ENCODE data around the gene COL4A2.

Gene COL4A2

DNA sequence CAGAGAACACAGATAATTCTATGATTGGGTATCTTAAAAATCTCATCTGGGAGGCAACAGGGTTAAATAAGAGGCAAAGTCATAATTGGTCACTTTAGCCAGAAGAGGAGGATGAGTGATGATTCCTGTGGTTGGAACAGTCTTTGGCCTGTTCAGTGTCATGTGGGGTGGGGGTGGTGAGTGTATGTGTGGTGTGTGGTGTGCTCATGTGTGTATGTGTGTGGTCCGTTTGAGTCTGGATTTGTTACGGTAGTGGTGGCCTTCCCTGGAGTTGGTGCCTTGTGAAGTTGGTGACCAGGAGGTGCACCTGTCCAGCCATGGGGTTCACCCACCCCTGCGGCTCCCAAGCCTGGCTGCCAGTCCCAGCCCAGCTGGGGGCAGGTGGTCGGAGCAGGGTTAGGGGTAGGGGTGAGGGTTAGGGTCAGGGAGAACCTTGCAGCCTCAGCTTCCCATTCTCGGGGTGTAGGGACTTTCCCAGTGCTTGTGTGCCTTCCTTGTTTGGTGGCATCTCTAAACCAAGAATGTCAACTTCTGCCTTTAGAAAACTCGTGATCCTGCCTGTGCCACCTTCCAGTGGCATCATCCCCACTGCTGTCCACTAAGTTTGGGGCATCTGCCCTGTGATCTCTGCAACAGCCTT lies 156.9 kb downstream of the COL4A2 start:
- no peak for DNase-seq

DNA sequence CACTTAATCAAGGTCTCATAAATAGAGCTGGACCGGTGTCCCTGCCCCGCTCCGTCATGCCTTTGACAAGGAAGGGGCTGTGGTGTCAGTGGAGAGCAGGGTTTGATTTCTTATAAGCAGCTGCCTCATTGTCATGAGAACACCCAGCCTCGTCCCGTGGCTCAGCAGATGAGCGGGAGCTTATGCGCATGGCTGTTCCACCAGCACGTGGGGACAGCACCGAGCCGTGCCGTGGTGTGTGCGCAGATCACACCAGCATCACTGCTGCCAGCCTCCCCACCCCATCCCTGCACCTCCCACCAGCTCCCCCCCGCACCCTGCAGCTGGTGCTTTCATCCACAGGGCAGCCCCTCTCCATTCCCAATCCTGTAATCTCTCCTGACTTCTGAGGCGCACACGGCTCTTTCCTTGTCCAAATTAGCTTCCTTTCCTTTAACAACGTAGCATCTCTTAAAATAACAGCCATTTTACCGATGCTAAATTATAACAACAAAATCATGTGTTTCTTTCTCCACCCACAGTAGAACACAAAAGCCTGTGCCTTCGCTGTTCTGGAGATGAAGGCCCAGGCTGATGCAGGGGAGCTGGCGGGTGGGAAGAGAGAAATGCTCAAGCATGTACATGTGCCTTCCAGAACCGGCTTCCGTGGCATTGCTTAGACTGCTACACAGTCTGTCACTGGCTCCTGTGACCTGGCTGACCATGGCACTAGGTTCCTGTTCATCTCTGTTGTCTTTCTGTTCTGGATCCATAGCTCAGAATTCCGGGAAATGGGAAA lies 157.7 kb downstream of the COL4A2 start:
- DNase-seq: no peak

DNA sequence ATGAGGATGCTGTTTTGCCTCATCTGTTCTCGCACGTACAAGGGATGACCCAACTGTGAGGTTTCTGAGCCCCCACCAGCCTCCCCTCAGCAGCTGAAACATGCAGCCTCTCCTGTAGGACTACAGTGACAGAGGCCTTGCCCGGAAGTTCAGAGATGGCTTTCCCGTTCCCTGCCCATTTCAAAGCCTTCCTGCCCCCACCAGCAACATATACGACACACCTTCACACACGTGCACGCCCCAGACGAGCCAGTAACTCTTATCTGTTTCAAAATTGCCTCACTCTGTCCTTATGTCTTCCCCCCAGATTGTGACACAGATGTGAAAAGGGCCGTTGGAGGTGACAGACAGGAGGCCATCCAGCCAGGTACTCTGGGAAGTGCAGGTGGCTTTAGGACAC lies 158.6 kb downstream of the COL4A2 start:
- DNase-seq: no peak

DNA sequence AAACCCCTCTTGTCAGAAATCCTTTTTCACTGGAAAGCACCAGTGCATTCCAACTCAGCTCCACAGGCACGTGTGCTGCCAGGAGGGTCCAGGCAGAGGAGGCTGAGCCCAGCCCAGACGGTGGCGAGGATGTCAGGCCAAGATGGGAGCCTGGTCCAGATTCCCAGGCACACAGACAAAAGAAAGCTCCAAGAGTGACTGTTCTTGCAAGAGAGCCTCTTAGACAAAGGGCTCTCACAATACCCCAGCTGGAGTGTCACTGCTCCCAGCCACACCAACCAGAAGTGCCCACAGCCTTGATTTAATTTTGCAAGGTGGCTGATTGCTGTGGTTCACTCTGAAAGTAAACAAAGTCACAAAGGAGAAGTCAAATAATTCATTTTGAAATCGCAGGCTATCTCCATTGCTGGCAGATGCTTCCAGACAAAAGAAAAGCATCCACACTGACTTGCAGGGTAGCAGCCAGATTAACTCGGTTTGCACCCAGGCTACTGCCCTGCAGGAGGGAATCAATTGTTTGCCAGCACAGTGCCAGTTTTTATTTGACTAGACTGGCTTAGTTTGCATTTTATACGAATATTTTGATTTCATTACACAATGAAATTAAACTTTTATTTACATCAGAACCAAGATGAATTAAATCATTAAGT lies 159.3 kb downstream of the COL4A2 start:
- peak; percentile 29 for DNase-seq

DNA sequence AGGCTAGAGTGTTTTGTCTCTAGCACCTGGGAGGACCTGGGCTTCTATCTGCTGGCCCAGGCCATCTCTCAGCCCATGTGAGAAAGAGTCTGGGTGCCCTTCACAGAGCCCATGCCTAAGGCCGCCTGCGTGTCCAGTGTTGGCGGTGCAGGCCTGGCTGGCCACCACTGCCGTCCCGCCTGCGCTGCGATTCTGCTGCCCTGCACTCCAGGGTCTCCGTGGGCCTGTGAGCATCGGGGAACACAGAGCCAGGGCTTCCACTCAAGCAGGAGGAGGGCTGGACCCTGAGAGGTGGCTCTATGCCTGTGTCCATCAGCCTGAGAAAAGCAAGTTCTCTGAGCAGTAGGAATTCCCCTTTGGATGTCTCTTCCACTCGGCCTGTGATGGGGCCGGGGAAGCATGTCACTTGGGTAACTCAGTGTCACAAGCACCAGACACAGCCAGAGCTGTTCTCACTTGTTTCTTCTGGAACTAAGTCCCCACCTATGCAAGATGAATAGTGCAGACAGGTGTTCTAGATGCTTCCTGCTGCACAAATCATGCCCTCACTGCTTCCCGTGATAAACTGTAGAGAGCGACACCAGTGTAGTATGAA lies 160.5 kb downstream of the COL4A2 start:
- no peak for DNase-seq

DNA sequence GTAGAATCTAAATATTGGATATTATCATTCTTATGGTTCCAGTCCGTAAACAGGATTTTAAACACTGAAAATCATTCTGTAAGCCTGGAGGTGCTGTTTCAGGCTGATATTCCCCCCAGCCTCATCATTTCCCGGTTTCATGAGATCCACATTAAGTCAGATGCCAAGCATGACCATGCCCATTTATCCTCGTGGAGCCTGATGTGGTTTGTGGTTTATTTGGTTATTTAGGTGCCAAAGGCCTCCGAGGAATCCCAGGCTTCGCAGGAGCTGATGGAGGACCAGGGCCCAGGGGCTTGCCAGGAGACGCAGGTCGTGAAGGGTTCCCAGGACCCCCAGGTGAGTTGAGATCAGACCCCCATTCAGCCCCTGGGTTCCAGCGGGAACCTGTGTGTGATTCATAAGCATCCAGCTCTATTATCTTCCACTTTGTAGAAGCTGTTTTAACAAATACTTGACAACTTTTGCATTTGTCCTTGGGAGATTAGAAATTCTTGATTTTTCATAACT lies 162.0 kb downstream of the COL4A2 start:
- no peak for DNase-seq

DNA sequence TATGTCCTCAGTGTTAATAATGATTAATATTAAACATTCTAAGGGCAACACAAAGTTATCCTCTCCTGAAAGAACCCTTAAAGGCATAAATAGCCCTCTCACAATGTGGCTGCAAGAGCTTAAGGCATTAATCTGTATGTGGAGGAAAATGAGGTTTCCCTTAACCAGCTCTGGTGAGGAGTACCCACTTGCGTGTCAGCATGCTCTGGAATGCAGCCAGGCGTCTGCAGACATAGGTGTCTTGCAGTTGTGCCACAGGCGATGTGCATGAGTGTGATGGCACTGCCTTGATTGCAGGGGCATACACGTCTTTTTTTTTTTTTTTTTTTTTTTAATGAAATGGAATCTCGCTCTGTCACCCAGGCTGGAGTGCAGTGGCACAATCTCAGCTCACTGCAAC lies 162.5 kb downstream of the COL4A2 start:
- DNase-seq: no peak

DNA sequence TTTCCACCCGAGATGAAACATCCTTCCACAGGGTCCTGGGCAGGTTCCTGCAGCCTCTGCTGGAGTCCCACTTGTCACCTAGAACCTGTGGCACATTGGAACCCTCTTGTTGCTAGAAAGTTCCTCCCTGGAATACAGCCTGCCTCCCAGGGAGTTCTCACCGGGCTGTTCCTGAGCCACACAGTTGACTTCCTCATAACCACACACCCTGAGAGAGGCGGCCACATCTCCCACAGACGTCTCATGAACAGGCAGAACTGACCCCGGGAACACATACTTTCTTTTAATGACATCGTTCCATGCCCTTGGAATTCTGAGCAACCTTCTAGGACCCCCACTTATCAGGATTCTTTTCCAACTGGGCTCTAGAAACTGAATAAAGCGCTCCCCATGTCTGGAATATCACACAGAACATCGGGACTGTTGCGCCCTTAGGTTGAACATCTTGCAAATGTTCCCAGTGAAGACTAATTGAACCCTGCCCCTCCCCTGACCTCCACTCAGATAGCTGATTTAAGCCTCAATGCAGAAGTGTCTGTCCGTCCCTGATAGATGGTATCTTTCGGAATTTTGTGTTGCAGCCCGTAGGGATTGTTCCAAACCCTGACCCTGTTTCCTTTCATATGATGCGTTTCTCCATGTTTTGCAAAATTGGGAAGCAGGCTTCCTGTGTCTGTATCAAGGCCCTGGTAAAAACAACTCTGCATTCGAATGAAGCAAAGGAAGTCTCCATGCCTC lies 163.4 kb downstream of the COL4A2 start:
- DNase-seq: no peak

DNA sequence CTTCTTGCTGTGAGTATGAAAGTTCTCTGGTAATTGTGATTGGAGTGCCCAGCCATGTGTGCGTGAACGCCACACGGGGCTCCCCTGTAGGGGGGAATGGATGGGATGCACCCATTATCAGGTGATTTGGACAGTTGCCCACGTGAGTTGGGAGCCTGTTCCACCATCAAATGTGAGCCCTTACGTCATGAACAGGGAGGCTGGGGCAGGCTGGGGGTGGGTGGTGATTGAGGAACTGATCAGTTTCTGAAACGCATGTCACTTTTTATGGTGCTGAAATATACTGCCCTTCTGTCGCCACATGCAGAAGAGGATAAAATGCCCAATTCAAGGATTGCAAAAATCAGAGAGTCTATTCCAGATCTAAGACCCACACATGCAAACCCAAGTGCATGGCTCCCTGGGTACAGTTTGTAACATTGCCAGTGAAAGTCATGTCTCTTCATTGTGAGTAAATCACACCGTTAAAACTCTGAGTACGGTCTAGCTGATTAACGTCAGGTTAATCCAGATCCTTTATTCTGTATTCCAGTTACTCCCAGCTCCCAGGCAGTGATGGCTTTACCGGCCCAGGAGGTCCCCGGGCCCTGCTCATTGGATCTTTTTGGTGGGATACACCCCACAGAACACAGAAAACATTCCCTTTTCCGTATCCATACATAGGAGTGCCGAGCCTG lies 164.2 kb downstream of the COL4A2 start:
- DNase-seq: no peak

DNA sequence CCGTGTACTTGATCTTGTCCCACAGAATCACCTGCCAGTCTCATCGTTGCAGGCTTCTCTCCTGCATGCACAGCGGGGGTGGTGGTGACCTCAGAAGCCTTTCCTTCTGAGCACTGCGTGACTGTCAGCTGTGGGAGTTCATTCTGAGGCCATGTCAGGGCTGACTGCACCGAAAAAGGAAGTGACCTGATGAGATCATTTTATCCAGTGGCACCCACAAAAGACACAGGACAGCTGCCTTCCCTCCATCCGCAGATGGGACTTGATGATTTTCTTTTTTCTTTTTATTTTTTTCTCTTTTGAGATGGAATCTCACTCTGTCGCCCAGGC lies 164.7 kb downstream of the COL4A2 start:
- DNase-seq: no peak

DNA sequence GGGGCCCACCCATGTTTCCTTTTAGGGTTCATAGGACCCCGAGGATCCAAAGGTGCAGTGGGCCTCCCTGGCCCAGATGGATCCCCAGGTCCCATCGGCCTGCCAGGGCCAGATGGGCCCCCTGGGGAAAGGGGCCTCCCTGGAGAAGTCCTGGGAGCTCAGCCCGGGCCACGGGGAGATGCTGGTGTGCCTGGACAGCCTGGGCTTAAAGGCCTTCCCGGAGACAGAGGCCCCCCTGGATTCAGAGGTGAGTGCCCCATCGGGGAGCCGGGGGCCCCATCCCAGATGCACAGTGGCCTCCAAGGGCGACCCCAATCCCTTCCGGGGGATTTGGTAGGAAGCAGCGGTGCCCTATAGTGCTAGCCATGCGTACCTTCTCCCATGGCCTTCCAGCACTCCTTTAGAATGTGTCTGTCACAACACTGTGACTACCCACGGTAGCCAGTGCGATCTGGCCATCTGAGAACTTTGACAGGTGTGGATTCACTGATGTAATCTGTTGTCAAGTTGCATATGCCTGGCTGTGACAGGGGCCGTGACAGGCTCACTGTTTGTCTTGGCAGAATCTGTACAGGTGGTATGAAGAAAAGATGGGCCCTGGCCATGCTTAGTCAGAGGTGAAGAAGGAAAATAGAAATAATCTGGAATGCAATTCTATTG lies 165.9 kb downstream of the COL4A2 start:
- no peak for DNase-seq

DNA sequence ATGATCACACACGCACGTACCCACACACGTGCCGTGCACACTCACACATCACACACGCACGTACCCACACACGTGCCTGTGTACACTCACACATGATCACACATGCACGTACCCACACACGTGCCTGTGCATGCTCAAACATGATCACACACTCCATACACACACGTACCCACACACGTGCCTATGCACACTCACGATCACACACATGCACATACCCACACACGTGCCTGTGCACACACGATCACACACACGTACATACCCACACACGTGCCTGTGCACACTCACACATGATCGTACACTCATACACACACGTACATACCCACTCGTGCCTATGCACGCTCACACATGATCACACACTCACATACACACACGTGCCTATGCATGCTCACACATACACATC lies 167.6 kb downstream of the COL4A2 start:
- DNase-seq: no peak

DNA sequence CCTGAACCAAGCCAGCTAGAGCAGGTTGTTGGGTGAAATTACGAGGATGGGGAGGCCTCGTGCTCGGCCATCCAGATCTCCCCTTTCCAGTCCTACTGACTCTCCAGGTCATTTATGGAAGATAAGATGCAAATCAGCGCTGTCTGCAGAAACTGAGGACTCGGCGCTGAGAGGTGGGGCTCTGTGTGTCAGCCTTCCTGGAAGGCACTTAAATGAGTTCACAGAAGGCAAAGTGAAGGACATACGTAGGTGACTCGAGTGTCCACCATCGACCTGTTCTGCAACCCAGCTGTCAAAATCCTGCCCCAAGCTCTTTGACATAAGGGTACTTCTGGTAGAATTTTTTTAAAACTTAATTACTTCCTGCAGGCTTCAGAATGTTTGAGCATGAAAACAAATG lies 168.0 kb downstream of the COL4A2 start:
- DNase-seq: no peak

DNA sequence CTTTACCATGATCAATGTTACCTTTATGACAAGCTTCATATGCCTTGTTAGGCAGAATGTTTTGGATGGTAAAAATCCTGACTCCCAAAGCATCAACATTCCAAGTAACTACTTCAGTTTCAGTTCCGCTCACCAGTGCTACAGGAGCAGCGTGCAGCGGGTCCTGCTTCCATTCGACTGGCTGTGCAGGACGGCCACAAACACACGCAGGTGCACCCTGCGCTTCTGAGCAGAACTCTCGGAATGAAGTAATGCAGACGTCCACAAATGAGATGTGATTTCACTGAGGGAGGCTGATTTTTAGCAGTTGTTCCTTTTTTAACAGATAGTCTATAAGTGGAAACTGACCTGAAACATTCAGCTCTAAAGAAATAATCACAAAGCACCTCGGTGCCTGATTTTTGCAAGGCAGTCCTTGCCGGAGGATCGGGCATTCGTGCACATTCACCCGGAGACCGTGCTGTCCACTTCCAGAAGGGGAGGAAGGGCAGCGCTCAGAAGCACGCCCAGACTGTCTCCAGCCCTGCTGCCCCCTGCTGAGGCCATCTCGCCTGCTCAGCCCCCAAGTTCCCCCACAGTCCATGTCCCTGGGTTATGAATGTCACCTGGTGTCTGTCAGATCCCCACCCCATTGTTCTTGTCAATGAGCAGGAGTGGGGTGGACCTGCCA lies 168.6 kb downstream of the COL4A2 start:
- DNase-seq: no peak

DNA sequence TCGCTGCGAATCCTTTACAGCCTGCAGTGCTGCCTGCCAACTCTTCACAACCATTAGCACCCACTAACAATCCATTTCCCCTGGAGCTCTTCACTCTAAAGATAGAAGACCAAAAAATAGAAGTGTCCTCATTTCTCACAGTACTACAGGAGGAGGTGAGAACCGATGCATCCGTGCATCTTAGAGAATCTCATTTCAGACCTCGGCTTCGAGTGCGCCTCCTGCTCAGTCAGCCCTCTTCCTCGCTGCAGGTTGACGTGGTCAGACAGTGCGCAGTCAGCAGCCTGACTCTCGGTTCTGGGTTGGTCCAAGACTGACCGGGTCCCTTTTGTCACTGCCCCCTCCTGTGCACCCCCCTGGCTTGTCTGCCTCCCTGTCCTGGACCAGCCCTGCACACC lies 169.1 kb downstream of the COL4A2 start:
- DNase-seq: no peak

DNA sequence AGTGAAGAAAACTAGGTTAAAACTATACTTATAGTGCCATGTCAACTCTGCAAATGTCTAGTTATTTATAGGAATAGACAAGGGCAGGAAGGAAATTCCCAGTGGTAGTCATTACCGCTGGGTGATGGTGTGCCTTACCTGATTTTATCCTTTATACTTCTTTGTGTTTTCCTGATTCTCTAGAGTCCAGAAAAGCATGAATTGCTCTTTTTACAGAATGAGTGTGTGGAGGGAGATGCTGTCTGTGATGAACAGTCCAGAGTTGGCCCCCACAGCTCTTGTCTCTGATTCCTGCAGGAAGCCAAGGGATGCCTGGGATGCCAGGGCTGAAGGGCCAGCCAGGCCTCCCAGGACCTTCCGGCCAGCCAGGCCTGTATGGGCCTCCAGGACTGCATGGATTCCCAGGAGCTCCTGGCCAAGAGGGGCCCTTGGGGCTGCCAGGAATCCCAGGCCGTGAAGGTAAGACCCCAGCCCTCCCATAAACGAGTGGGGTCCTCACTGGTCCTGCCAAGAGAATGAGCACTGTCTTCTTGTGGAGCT lies 170.7 kb downstream of the COL4A2 start:
- DNase-seq: no peak

DNA sequence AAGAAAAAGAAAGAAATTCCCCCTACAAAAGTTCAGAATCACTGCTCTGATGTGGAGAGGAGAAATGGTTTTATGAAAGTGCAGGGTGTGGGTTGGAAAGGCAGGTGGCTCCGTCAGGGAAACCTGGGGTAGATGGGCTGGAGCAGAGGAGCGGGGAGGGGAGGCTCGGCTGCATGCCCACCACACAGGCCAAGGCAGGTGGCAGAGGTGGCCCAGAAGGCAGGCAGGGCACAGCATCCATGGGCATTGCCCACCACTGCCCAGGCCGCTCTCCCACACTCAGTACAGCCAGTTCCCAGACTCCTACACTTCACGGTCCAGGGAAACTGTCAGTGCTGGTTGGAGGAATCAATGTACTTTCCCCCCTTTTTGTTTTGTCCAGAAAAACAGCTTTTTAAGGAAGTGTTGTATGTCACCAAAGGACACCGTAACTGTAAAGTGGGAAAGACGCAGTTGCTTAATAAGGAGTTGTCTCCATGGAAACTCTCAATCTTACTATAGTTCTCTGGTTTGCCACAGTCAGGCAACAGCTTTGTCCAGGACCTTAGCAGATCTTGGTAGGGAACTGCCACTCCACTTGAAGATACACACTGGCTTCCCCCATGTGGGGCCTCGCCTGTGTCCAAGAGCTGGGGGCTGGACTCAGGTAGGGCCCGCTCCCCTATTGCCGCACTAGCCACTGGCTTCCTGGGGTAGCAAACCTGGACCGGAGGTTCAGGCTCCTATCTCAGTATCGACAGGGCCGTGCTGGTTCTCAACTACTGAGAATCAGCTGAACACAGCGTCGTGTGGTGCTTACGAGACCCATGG lies 171.5 kb downstream of the COL4A2 start:
- no peak for DNase-seq

DNA sequence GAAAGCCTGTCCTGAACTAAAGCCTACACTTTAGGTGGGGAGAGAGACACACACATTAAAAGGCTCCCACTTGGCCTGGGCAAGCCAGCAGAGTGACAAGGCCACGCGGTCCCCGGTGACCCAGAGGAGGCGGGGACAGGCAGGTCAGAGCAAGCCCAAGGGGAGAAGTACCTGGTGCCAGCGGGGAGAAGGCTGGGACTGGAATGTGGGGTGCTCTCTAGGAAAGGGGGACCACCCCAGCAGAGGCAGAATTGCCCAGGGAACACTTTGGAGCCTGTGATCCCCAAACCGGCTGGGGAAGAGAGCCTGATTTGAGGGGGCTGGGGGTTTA lies 172.1 kb downstream of the COL4A2 start:
- no peak for DNase-seq

DNA sequence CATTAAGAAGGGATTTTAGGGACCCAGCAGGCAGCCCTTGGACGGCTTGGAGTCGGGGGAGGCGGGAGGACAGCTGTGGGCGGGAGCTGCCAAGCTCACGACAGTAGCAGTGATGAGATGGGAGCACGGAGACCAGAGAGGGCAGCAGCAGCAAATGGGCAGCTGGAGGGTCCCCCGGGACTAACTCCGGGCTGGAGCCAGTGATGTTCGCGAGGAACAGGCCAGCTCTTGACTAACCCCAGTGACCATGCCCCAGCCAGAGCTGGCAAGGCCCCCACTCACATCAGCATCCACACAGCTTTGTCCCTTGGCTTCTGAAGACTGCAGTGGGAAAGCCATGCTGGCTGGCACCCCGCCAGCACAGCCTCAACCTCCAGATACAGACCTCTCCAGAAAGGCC lies 172.6 kb downstream of the COL4A2 start:
- DNase-seq: no peak

DNA sequence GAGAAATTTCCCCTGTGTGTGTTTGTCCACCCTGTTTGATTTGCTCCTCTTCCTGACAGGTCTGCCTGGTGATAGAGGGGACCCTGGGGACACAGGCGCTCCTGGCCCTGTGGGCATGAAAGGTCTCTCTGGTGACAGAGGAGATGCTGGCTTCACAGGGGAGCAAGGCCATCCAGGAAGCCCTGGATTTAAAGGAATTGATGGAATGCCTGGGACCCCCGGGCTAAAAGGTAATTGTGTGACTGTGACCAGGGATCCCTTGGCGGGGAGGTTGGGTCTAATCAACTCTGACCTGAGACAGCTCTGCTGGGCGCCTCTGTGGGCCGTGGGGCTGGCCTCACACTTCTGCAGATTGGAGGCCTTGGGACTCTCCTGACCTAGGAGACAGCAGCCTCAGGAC lies 173.1 kb downstream of the COL4A2 start:
- no peak for DNase-seq

Measured in SHP77 treated with DMSO at 0.1 percent for 48 hours (cell line).